Heart left ventricle (tissue), 16 donors: ENCODE data around the gene MST1. TPM values are rescaled to one million over a fixed set of nuclear protein-coding genes. Genes with fewer than 3 reads are reported as not detected.

Source experiments
- ATAC-seq, 4 donors: fragments of 200-7000 bp; cut with Tn5 transposase; one replicate each; pipeline ENCODE4 v1.9.1; 2020 to 2022; ENCODE audit warnings: moderate library complexity in 4 of 4, mild to moderate bottlenecking in 3 of 4, moderate number of reproducible peaks in 1 of 4
- DNase-seq, 5 donors: peaks; one replicate each; pipeline ENCODE4 v3.0.0-alpha.2; 2020
- H3K27ac ChIP-seq, 12 donors: fragments of 200-600 bp; sonication (generic) in 4 of 12; one replicate each; pipeline versions ENCODE4 v1.5.0 to v1.8.0; 2016 to 2022; ENCODE audit warnings: mild to moderate bottlenecking in 2 of 12
- H3K27me3 ChIP-seq, 9 donors: fragments of 200-600 bp; sonication (generic) in 2 of 9; one replicate each; pipeline versions ENCODE4 v1.5.1 to v1.8.0; 2016 to 2022; ENCODE audit warnings: mild to moderate bottlenecking in 3 of 9
- H3K36me3 ChIP-seq, 9 donors: fragments of 200-600 bp; sonication (generic) in 2 of 9; one replicate each; pipeline versions ENCODE4 v1.5.0 to v1.8.0; 2018 to 2022; ENCODE audit warnings: mild to moderate bottlenecking in 2 of 9
- H3K4me1 ChIP-seq, 12 donors: fragments of 200-600 bp; sonication (generic) in 4 of 12; one replicate each; pipeline versions ENCODE4 v1.5.0 to v1.8.0; 2016 to 2022; ENCODE audit warnings: mild to moderate bottlenecking in 3 of 12
- H3K4me3 ChIP-seq, 12 donors: fragments of 200-600 bp; sonication (generic) in 4 of 12; one replicate each; pipeline versions ENCODE4 v1.5.0 to v1.8.0; 2017 to 2022; ENCODE audit warnings: mild to moderate bottlenecking in 9 of 12, moderate library complexity in 4 of 12
- H3K9me3 ChIP-seq, 12 donors: fragments of 200-600 bp; sonication (generic) in 4 of 12; one replicate each; pipeline versions ENCODE4 v1.5.0 to v1.8.0; 2016 to 2022; ENCODE audit warnings: mild to moderate bottlenecking in 1 of 12
- POLR2A ChIP-seq, 2 donors: fragments of 450-650 bp; IDR thresholded peaks; one replicate each; pipeline ENCODE4 v1.6.1; 2017; ENCODE audit warnings: antibody characterized with exemption in 2 of 2, mild to moderate bottlenecking in 2 of 2, moderate library complexity in 2 of 2
- WGBS, 4 donors: extraction: QIAGEN DNeasy Blood & Tissue Kit in 2 of 4; methylation state at CpG; one replicate each; pipeline versions ENCODE4 v1.1.5 to v1.1.7; 2013 to 2018; 5-methylcytosine and 5-hydroxymethylcytosine counted together
- intact Hi-C, 10 donors: fragments of 100-400 bp; cut with DNase I; formaldehyde crosslinking; loops; one replicate each; pipeline versions ENCODE4 v1.11.1 to v1.14.2; 2022
- polyA plus RNA-seq, 2 donors: library from polyadenylated mRNA; stranded (reverse); fragments of 200-250 nt; gene quantifications; one replicate each; pipeline ENCODE4 v1.2.3, GENCODE V29; 2013
- total RNA-seq, 9 donors: library from RNA; depleted of rRNA in 2 of 9; stranded (reverse); fragments of >200 nt in 2 of 9; fragmentation: NEBNext Ultra II Directional in 3 of 9; extraction: Animal tissue kit (Norgen Biotek cat#: 25700) in 3 of 9; gene quantifications; one replicate each; pipeline versions ENCODE4 v1.1.0 to v1.2.4, GENCODE V29; 2016 to 2023
- TF ChIP-seq, protein P1 (sequence below), 12 donors: fragments of 200-600 bp; sonication (generic) in 4 of 12; IDR thresholded peaks; one replicate each; pipeline versions ENCODE4 v1.5.0 to v1.8.0; 2018 to 2022; ENCODE audit warnings: antibody characterized with exemption in 12 of 12, mild to moderate bottlenecking in 5 of 12
- donor health status: ischemic (EF 13 %, LVEDD 7.1; RV severe dilation, severe dysfunction).
- donor health status: healthy with polysubstance abuse.
- donor health status: DM: no; HTN: yes; CAD: no.
- donor health status: DM: no; HTN: no; CAD: no.
- donor health status: ischemic (EF 25% LVEDD 6.9; RV normal size, moderate dysfunction).
- donor health status: ischemic (EF 25% LVEDD 5.7; RV mildly dilated, moderate dysfunction).
- donor health status: healthy.
- donor health status: DM: yes; HTN: yes; CAD: no.
- donor health status: ischemic (EF 35%, LVEDD 5.7; RV mildly dilated, moderate dysfunction).
- donor health status: nonischemic (EF 11% LVEDD 7.7; RV severe dilation, severe dysfunction).
- donor health status: DM: yes; HTN: yes; CAD: no.
- donor health status: PGD.
- donor health status: ischemic (EF 29% LVEDD 5.4; RV normal size, mild dysfunction).
- donor health status: nonischemic (EF 23%, LVEDD 6.1; RV moderate dilation, normal function).

Gene MST1
- total and polyA plus RNA-seq, 11 donors = 1.8 to 29.4 (median 3.2) TPM

GRCh38 chr3:49650177-49650576, 39.1 kb downstream of the MST1 start:
- H3K9me3 ChIP-seq = no peaks in the 10 kb centered on the region
- no peak overlapping the region for H3K27ac ChIP-seq
- no peaks in the 10 kb centered on the region for H3K27me3 ChIP-seq
- TF ChIP-seq POLR2A (IDR thresholded peaks at IDR 0.05) = no peak
- TF ChIP-seq, protein P1, sequence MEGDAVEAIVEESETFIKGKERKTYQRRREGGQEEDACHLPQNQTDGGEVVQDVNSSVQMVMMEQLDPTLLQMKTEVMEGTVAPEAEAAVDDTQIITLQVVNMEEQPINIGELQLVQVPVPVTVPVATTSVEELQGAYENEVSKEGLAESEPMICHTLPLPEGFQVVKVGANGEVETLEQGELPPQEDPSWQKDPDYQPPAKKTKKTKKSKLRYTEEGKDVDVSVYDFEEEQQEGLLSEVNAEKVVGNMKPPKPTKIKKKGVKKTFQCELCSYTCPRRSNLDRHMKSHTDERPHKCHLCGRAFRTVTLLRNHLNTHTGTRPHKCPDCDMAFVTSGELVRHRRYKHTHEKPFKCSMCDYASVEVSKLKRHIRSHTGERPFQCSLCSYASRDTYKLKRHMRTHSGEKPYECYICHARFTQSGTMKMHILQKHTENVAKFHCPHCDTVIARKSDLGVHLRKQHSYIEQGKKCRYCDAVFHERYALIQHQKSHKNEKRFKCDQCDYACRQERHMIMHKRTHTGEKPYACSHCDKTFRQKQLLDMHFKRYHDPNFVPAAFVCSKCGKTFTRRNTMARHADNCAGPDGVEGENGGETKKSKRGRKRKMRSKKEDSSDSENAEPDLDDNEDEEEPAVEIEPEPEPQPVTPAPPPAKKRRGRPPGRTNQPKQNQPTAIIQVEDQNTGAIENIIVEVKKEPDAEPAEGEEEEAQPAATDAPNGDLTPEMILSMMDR (IDR thresholded peaks at IDR 0.05) = no peak
- intact Hi-C loops = no loop called here
- peaks cover 0 to 25% (median 11%) of the 10 kb centered on the region in 12 donors for H3K4me1 ChIP-seq
- peaks cover 0 to 12% (median 0%) of the 10 kb centered on the region in 9 donors for H3K36me3 ChIP-seq
- 85 to 100% (median 95%) methylated on average over 1 of the region's 1 CpG for WGBS, 4 donors
- no peak for DNase-seq
- ATAC-seq = no peak
- H3K4me3 ChIP-seq = no peak overlapping the region

- H3K27ac ChIP-seq = no peak overlapping the region
- no peak overlapping the region for H3K4me3 ChIP-seq
- TF ChIP-seq, protein P1 (IDR thresholded peaks at IDR 0.05) = no peak
- TF ChIP-seq POLR2A (IDR thresholded peaks at IDR 0.05) = no peak
- ATAC-seq (no peak), DNase-seq (peak in 1 of 5 donors; percentile 36)
- H3K36me3 ChIP-seq = peaks cover 0 to 12% (median 0%) of the 10 kb centered on the region in 9 donors
- intact Hi-C loops = no loop called here
- H3K4me1 ChIP-seq = peaks cover 0 to 25% (median 11%) of the 10 kb centered on the region in 12 donors
- H3K27me3 ChIP-seq = no peaks in the 10 kb centered on the region
- no peaks in the 10 kb centered on the region for H3K9me3 ChIP-seq
- WGBS, 4 donors = 75 to 100% (median 98%) methylated on average over 1 of the region's 1 CpG
These were observed 39.7 kb downstream of the MST1 start for GRCh38 chr3:49649576-49649975.

DNA sequence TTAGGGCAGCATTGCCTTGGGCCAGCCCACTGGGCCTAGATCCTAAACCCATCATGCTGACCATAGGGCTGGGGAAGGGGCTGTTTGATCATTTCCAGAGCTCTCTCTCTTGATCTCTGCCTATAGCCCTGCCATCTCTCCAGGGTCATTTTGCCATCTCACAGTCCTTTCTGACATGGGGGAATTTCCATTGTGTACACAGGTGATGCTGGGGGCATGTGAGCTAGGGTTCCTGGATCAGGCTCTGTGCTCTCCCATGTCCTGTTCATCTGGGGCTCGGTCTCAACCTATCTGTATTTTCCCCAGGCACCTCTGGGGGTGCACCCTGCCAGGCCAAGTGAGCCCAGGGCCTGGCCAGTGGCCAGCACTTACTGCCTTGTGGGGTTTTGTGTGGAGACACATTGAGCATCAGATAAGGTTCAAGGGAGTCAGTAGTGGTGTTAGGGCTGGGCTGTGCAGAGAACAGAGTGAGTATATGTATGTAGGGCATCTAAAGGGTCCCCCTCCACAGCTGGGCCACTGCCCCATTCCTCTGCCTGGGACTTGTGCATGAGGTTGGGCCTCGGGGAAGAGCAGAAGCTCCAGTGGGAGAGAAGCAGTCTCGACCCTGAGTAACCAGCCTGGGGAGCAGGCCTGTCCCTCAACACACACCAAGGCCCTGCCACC, 40.8 kb downstream of the MST1 start:
- H3K4me3 ChIP-seq = no peak overlapping the region
- DNase-seq = no peak
- no peak for ATAC-seq
- H3K27ac ChIP-seq = peak overlapping the region in 9 of 12 donors; percentile 33 to 80 (median 69)
- peaks cover 0 to 12% (median 0%) of the 10 kb centered on the region in 9 donors for H3K36me3 ChIP-seq
- TF ChIP-seq POLR2A (IDR thresholded peaks at IDR 0.05) = no peak
- TF ChIP-seq, protein P1 (IDR thresholded peaks at IDR 0.05) = no peak
- intact Hi-C loops = no loop called here
- H3K27me3 ChIP-seq = no peaks in the 10 kb centered on the region
- peaks cover 0 to 25% (median 11%) of the 10 kb centered on the region in 12 donors for H3K4me1 ChIP-seq
- H3K9me3 ChIP-seq = no peaks in the 10 kb centered on the region
- WGBS, 4 donors = 40 to 80% (median 71%) methylated on average over 1 to 3 of the region's 3 CpGs

- Histone ChIP-seq H3K27ac (peak overlapping the region in 9 of 12 donors; percentile 33 to 80 (median 69)), H3K4me1 (peaks cover 0 to 25% (median 11%) of the 10 kb centered on the region in 12 donors), H3K4me3 (no peak overlapping the region), H3K36me3 (peaks cover 0 to 8% (median 0%) of the 10 kb centered on the region in 9 donors), H3K27me3 (no peaks in the 10 kb centered on the region), H3K9me3 (no peaks in the 10 kb centered on the region)
- intact Hi-C loops = no loop called here
- ATAC-seq = peak; percentile 86 to 98 (median 96)
- DNase-seq = peak; percentile 52 to 64 (median 55)
- 33 to 38% (median 34%) methylated on average over 2 of the region's 2 CpGs for WGBS, 4 donors
- TF ChIP-seq, protein P1 (IDR thresholded peaks at IDR 0.05) = no peak
- TF ChIP-seq POLR2A (IDR thresholded peaks at IDR 0.05) = no peak
These were observed 41.5 kb downstream of the MST1 start for GRCh38 chr3:49647741-49648140.
